HT1080 (cell line): Measurements from ENCODE around the gene TACC2. TPM values are rescaled to one million over a fixed set of nuclear protein-coding genes. Genes with fewer than 3 reads are reported as not detected.

ENCODE experiments used
- DNase-seq: peaks from one replicate; pipeline ENCODE4 v3.0.0-alpha.2; 2015; ENCODE audit warnings: low read depth
- total RNA-seq: library from RNA; depleted of rRNA; stranded (reverse); fragments of >200 nt; shearing (Covaris generic); gene quantifications from 2 replicates; pipeline ENCODE4 v1.2.3, GENCODE V29; 2014

TACC2 gene
- total RNA-seq, 1 experiment from 2014 or later: 20.3 TPM

GRCh38 chr10:122029499-122030199 is 40.7 kb downstream of the TACC2 start:
- DNase-seq: peak; percentile 27

- DNase-seq: no peak
Observed at GRCh38 chr10:122030200-122030552, 41.2 kb downstream of the TACC2 start.

- DNase-seq: no peak
Observed at GRCh38 chr10:122033224-122033926, 44.4 kb downstream of the TACC2 start.

DNA sequence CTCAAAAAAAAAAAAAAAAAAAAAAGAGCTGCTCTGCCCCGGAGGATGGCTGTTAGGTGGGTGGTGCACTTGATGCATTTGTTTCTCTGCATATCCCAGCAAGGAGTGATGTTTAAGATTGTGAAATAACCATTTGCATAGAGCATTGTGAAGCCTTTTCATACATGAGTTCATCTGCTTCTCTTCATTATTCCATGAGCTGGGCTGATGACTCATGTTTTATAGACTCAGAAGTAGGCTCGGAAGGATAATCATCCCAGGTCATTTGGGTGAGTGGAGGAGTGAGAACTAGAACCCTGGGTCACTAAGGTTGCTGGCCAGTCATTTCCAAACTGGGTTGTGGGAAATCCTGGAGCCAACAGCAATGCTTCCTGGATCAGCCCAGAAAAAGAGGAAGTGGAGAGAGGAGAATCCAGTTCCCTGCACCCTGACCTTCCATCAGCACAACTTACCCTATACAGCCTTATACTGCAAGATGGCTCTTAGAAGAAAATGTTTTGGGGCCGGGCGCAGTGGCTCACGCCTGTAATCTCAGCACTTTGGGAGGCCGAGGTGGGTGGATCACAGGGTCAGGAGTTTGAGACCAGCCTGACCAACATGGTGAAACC is 45.3 kb downstream of the TACC2 start:
- DNase-seq: peak; percentile 75

DNA sequence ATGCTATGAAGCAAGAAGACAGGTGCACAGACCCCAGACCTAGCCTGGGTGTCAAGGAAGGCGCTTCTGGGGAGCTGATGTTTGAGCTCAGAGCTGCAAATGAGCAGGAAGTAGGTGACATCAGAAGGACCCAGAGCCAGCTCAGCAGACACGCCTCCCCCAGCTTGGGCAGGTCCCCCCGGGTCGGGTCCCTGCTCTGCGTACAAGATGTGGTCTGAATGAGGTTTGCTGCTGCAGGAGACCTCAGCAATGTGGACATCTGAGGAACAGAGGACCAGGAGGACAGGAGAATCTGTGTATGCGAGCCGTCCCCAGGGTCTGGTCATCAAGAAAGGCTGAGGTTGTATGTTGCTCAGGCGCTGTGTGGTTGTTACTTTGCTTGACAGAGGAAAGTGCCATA is 51.8 kb downstream of the TACC2 start:
- no peak for DNase-seq

GRCh38 chr10:122042836-122043235 is 53.9 kb downstream of the TACC2 start:
- DNase-seq: no peak

DNA sequence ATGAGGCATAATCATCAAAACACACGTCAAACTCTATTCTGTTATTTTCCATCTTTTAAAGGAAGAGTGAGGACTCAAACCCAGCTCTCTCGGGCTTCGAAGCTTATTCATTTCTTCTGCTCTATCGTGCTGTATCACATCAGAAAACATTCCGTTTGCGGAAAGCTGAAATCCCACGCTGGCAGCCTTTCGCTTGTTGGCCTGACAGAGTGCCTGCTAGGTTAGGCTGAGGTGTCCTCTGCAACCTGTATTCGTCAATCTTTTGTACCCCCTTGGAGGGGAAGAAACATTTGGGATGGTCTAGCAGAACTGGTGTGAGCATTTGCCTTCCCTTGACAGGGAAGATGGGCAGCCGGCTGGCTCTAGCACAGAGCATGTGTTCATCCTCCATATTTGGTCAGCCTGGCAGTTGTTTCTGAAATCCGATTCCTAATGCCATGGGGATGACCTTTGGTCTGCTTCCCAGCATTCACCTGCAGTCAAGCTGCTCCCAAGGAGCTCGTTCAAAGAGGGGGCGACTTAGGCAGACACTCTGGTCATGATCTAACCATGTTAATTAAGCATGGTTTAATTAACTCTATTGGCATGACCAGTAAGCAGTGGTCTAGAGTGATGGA is 55.2 kb downstream of the TACC2 start:
- DNase-seq: peak; percentile 29

GRCh38 chr10:122044713-122045112 is 55.8 kb downstream of the TACC2 start:
- no peak for DNase-seq

DNA sequence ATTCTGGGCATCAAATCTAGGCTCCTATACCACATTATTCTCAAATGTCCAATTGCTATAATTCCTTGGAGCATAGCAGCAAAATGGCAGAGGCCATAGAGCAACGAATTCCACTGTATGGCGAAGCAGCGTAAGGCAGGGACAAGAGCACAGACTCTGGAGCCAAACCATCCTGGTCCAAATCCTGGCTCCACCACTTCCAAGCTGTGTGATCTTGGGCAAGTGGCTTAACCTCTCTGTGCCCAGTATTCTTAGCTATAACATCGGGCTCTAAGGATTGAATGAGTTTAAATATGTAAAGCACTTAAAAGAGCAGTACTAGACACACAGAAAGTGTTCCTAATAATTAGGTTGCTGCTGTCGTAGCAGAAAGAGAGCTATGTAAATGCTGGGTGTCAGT is 56.2 kb downstream of the TACC2 start:
- DNase-seq: no peak

GRCh38 chr10:122047560-122047959 is 58.6 kb downstream of the TACC2 start:
- no peak for DNase-seq

DNA sequence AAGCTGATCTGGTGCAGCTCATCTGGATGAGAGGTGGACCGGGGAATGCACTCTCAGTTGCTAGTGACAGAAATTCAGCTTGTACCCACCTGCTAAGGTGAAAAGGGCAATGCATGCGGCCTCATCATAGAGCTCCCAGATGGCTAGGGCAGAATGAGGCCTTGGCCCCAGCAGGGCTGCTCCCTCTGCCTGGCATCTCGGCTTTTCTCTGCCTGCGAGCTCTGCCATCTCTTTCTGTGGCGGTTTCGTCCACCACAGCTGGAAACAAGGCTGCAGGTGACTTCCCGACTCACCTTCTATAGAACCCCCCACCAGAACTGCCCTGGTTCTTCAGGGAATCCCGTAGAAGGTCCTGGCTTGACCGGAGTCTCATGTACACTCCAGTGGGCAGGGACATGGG is 60.1 kb downstream of the TACC2 start:
- no peak for DNase-seq

DNA sequence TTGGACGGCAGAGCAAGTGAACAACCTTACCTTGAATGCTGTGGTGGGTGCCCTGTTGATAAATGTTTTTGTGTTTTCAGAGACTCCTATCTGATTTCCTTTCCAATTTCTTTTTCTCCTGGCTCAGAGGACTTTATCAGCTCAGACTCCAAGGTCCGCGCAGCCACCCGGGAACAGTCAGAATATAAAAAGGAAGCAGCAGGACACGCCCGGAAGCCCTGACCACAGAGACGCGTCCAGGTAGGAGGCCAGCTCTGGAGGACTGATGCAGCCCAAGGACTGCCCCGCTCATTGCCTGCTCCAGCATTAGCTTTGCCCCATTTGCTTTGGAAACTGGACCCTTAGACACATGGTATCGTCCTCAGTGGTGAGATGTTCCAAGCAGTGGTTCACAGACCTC is 61.3 kb downstream of the TACC2 start:
- no peak for DNase-seq

DNA sequence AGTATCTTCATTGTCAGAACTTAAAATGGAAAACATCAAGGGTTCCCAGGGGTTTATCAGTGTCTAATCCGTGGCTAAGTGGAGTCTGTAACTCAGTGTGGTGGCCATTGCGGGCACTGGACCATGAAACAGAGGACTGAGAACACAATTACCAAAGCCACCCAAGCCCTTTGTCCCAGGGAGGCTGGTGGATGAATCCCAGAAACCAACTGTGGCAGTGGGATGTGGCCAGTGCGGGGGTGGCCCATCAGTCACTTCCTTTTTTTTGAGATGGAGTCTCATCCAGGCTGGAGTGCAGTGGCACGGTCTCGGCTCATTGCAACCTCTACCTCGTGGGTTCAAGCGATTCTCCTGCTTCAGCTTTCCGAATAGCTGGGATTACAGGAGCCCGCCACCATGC is 61.8 kb downstream of the TACC2 start:
- no peak for DNase-seq

- DNase-seq: peak; percentile 91
Observed at GRCh38 chr10:122051609-122052385, 62.8 kb downstream of the TACC2 start.

- peak; percentile 74 for DNase-seq
Observed at GRCh38 chr10:122052701-122053100, 63.7 kb downstream of the TACC2 start.

DNA sequence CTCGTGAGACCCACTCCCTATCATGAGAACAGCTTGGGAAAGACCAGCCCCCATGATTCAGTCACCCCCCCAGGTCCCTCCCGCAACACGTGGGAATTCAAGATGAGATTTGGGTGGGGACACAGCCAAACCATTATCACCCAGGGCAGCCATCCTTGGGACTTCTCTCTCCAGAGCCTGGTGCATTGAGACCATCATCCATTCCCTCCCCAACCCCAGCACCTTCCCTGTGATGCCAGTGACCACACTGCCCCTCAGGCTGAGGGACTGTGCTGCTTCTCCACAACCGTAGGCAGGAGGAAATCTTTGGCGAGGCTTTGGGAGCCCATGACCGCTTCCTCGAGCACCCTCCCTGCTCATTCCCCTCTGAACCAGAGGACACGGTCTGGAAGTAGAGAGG is 64.4 kb downstream of the TACC2 start:
- DNase-seq: no peak

GRCh38 chr10:122054048-122055025 is 65.4 kb downstream of the TACC2 start:
- peak; percentile 32 for DNase-seq

DNA sequence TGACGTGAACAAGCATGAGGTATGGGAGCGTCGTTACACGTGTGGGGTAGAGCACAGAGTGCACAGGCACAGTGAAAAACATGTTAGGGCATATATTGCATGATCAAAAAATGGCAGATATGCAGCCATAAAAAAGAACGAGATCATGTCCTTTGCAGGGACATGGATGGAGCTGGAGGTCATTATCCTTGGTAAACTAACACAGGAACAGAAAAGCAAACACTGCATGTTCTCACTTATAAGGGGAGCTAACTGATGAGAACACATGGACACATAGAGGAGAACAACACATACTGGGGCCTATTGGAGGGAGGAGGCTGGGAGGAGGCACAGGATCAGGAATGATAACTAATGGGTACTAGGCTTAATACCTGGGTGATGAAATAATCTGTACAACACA is 66.3 kb downstream of the TACC2 start:
- DNase-seq: no peak

DNA sequence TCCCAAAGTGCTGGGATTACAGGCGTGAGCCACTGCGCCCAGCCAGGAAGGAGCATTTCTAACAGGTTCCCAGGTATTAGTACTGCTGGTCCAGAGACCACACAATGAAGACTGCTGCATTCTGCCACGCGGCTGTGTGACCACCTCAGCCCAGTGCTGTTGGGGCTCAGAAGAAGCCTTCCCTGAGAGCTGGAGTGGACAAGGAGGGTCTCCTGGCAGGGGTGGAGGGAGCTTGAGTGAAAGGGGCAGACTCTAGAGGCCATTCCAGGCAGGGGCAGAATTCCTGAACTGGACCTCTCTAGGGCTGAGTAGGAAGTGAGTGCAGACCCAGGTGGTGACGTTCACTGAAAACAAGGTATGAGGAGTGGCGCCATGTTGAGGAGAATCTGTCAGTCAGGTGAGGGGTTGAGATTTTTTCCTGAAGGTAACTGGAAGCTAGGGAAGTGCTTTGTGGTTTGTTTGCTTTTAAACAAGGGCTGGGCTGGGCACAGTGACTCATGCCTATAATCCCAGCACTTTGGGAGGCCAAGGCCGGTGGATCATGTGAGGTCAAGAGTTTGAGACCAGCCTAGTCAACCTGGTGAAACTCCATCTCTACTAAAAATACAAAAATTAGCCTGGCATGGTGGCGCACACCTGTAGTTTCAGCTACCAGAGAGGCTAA is 67.6 kb downstream of the TACC2 start:
- peak; percentile 69 for DNase-seq
